ENCODE measurements around the gene MRPL54. TPM values are rescaled to one million over a fixed set of nuclear protein-coding genes. Genes with fewer than 3 reads are reported as not detected.

Gene MRPL54
- total RNA-seq, result 98.0 and 99.6 TPM in 2 replicates

- Mint-ChIP-seq H3K36me3 (ENCODE audit: low read depth) (peaks cover 31% of the 10 kb centered on the region), H3K27me3 (ENCODE audit: low read depth) (no peaks in the 10 kb centered on the region), H3K9me3 (no peaks in the 10 kb centered on the region), H3K4me3 (ENCODE audit: low read depth) (peak within 1 kb of the TSS; percentile 100), H3K27ac (peak within 1 kb of the TSS; percentile 99), H3K4me1 (ENCODE audit: low read depth) (peaks cover 16% of the 10 kb centered on the region)
- peak; percentile 100 for DNase-seq (ENCODE audit: low spot score)
- intact Hi-C loops (cut with micrococcal nuclease), result loop anchor here (2.0 to 10.0 kb wide), 4 partner anchors 50 to 575 kb away; partner anchors contain the start of genes ANKRD24, EEF2, NCLN and SIRT6
Observed at GRCh38 chr19:3762501-3763459, at the start of gene MRPL54. TSS of gene MRPL54 (plus strand) at chr19:3762682. CDS start at chr19:3762701, 19 bp downstream.

GRCh38 chr19:3716147-3716668 is 46.3 kb upstream of the MRPL54 start:
- Mint-ChIP-seq H3K4me3 (ENCODE audit: low read depth) (no peak overlapping the region), H3K27me3 (ENCODE audit: low read depth) (peaks cover 14% of the 10 kb centered on the region), H3K4me1 (ENCODE audit: low read depth) (no peaks in the 10 kb centered on the region), H3K27ac (no peak overlapping the region), H3K36me3 (ENCODE audit: low read depth) (no peaks in the 10 kb centered on the region), H3K9me3 (no peaks in the 10 kb centered on the region)
- DNase-seq (ENCODE audit: low spot score), result no peak
- intact Hi-C loops (cut with micrococcal nuclease), result no loop called here

DNA sequence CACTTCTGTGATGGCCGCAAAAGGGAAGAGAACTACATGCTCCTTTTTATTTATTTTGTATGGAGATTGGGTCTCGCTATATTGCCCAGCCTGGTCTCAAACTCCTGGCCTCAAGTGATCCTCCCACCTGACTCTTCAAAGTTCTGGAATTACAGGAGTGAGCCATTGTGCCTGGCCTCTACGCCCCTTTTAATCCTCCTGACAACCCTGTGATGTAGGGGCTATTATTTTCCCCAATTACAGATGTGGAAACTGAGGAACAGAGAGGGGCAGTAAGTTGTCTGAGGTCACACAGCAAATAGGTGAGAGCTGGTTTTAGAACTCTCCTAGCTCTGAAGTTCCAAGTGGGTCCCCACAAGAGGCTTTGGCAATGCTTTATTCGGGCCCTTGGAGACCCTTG is 42.6 kb upstream of the MRPL54 start:
- H3K27me3 Mint-ChIP-seq (ENCODE audit: low read depth), result peaks cover 23% of the 10 kb centered on the region
- H3K4me1 Mint-ChIP-seq (ENCODE audit: low read depth), result no peaks in the 10 kb centered on the region
- H3K9me3 Mint-ChIP-seq, result no peaks in the 10 kb centered on the region
- H3K27ac Mint-ChIP-seq, result no peak overlapping the region
- no peaks in the 10 kb centered on the region for H3K36me3 Mint-ChIP-seq (ENCODE audit: low read depth)
- intact Hi-C loops (cut with micrococcal nuclease), result no loop called here
- no peak overlapping the region for H3K4me3 Mint-ChIP-seq (ENCODE audit: low read depth)
- no peak for DNase-seq (ENCODE audit: low spot score)

- no peaks in the 10 kb centered on the region for H3K4me1 Mint-ChIP-seq (ENCODE audit: low read depth)
- H3K27me3 Mint-ChIP-seq (ENCODE audit: low read depth), result peaks cover 23% of the 10 kb centered on the region
- H3K4me3 Mint-ChIP-seq (ENCODE audit: low read depth), result no peak overlapping the region
- H3K9me3 Mint-ChIP-seq, result no peaks in the 10 kb centered on the region
- no peak overlapping the region for H3K27ac Mint-ChIP-seq
- no peaks in the 10 kb centered on the region for H3K36me3 Mint-ChIP-seq (ENCODE audit: low read depth)
- DNase-seq (ENCODE audit: low spot score), result no peak
- intact Hi-C loops (cut with micrococcal nuclease), result no loop called here
Observed at GRCh38 chr19:3720349-3720917, 42.0 kb upstream of the MRPL54 start.

- DNase-seq (ENCODE audit: low spot score), result peak; percentile 81
- Mint-ChIP-seq H3K4me3 (ENCODE audit: low read depth) (no peak overlapping the region), H3K36me3 (ENCODE audit: low read depth) (no peaks in the 10 kb centered on the region), H3K27me3 (ENCODE audit: low read depth) (peaks cover 23% of the 10 kb centered on the region), H3K4me1 (ENCODE audit: low read depth) (no peaks in the 10 kb centered on the region), H3K9me3 (no peaks in the 10 kb centered on the region), H3K27ac (no peak overlapping the region)
- intact Hi-C loops (cut with micrococcal nuclease), result no loop called here
Observed at GRCh38 chr19:3721131-3721886, 41.2 kb upstream of the MRPL54 start.

GRCh38 chr19:3721887-3722442 is 40.5 kb upstream of the MRPL54 start:
- Mint-ChIP-seq H3K9me3 (no peaks in the 10 kb centered on the region), H3K36me3 (ENCODE audit: low read depth) (no peaks in the 10 kb centered on the region), H3K27ac (no peak overlapping the region), H3K27me3 (ENCODE audit: low read depth) (peaks cover 23% of the 10 kb centered on the region), H3K4me1 (ENCODE audit: low read depth) (no peaks in the 10 kb centered on the region), H3K4me3 (ENCODE audit: low read depth) (no peak overlapping the region)
- DNase-seq (ENCODE audit: low spot score), result no peak
- intact Hi-C loops (cut with micrococcal nuclease), result no loop called here

DNA sequence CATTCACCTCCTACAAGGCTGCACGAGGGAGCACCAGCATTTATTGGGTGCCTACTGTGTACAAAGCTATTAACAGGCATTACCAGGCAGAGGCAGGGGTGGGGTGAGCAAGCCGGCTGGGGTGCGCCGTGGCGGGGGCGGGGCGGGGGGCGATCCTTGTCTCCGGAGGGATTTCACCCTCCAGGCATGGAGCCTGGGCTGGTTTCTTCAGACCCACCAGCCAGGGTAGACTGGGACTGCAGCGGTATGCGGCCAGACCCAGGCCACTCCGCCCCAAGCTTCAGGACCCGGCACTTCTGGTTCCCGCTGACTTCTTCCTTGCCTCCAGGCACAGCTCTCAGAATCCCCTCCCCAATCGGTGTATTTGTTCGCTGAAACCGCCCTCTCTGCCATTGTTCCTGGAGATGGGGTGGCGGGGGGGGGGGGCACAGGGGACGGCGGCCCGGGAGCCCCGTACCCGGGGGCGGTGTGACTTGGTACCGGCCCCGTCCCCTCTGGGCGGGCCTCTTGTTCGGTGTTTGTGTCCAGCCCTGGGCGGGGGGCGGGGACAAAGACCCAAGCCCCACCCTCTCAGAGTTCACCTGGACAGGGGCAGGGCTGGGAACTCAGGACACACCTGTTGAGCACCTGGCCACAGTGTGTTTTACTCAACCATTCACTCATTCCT is 39.9 kb upstream of the MRPL54 start:
- H3K4me1 Mint-ChIP-seq (ENCODE audit: low read depth), result no peaks in the 10 kb centered on the region
- DNase-seq (ENCODE audit: low spot score), result no peak
- H3K36me3 Mint-ChIP-seq (ENCODE audit: low read depth), result no peaks in the 10 kb centered on the region
- no peak overlapping the region for H3K4me3 Mint-ChIP-seq (ENCODE audit: low read depth)
- H3K27ac Mint-ChIP-seq, result no peak overlapping the region
- peaks cover 23% of the 10 kb centered on the region for H3K27me3 Mint-ChIP-seq (ENCODE audit: low read depth)
- no peaks in the 10 kb centered on the region for H3K9me3 Mint-ChIP-seq
- intact Hi-C loops (cut with micrococcal nuclease), result no loop called here

DNA sequence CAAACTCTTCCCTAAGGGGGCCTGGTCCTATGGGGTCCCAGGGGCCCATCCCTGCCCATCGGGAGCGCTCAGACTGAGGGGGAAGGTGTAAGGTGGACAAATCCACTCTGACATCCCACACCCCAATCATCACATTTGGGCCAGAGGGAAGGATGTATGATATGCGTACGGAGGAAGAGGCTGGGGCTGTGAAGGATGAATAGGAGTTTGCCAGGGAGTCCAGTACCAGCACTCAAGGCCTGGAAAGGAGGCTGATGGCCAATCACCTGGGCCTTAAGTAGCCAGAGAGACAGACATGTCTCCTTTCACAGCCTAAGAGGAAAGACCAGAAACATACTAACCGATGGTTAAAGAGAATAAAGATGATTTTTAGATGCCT is 39.4 kb upstream of the MRPL54 start:
- Mint-ChIP-seq H3K36me3 (ENCODE audit: low read depth) (no peaks in the 10 kb centered on the region), H3K9me3 (no peaks in the 10 kb centered on the region), H3K4me3 (ENCODE audit: low read depth) (no peak overlapping the region), H3K27ac (no peak overlapping the region), H3K27me3 (ENCODE audit: low read depth) (peaks cover 23% of the 10 kb centered on the region), H3K4me1 (ENCODE audit: low read depth) (no peaks in the 10 kb centered on the region)
- intact Hi-C loops (cut with micrococcal nuclease), result no loop called here
- no peak for DNase-seq (ENCODE audit: low spot score)

GRCh38 chr19:3723883-3724282 is 38.6 kb upstream of the MRPL54 start:
- no peaks in the 10 kb centered on the region for H3K4me1 Mint-ChIP-seq (ENCODE audit: low read depth)
- no peaks in the 10 kb centered on the region for H3K36me3 Mint-ChIP-seq (ENCODE audit: low read depth)
- intact Hi-C loops (cut with micrococcal nuclease), result no loop called here
- H3K4me3 Mint-ChIP-seq (ENCODE audit: low read depth), result no peak overlapping the region
- H3K9me3 Mint-ChIP-seq, result no peaks in the 10 kb centered on the region
- DNase-seq (ENCODE audit: low spot score), result no peak
- peaks cover 23% of the 10 kb centered on the region for H3K27me3 Mint-ChIP-seq (ENCODE audit: low read depth)
- H3K27ac Mint-ChIP-seq, result no peak overlapping the region

DNA sequence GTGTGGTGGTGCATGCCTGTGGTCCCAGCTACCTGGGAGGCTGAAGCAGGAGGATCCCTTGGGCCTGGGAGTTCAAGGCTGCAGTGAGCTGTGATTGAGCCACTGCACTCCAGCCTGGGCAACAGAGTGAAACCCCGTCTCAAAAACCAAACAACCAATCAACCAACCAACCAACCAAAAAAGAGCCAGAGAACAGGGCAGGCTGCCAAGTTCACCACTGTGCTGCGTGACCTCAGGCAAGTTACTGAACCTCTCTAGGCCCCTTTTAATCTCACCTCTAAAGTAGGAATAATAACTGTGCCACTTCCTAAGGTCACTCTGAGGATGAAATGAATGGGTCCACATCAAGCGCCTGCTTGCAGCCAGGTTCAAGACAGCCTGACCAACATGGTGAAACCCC is 37.4 kb upstream of the MRPL54 start:
- no peak for DNase-seq (ENCODE audit: low spot score)
- intact Hi-C loops (cut with micrococcal nuclease), result no loop called here
- Mint-ChIP-seq H3K27ac (no peak overlapping the region), H3K36me3 (ENCODE audit: low read depth) (no peaks in the 10 kb centered on the region), H3K4me1 (ENCODE audit: low read depth) (no peaks in the 10 kb centered on the region), H3K9me3 (no peaks in the 10 kb centered on the region), H3K27me3 (ENCODE audit: low read depth) (peaks cover 21% of the 10 kb centered on the region), H3K4me3 (ENCODE audit: low read depth) (no peak overlapping the region)

- intact Hi-C loops (cut with micrococcal nuclease), result no loop called here
- H3K4me3 Mint-ChIP-seq (ENCODE audit: low read depth), result no peak overlapping the region
- no peaks in the 10 kb centered on the region for H3K9me3 Mint-ChIP-seq
- no peak overlapping the region for H3K27ac Mint-ChIP-seq
- peaks cover 19% of the 10 kb centered on the region for H3K27me3 Mint-ChIP-seq (ENCODE audit: low read depth)
- H3K36me3 Mint-ChIP-seq (ENCODE audit: low read depth), result no peaks in the 10 kb centered on the region
- no peaks in the 10 kb centered on the region for H3K4me1 Mint-ChIP-seq (ENCODE audit: low read depth)
- DNase-seq (ENCODE audit: low spot score), result no peak
Observed at GRCh38 chr19:3725640-3726310, 36.7 kb upstream of the MRPL54 start.

All from activated T-helper 2 cell treated with anti-CD3 and anti-CD28 coated beads, Interferon-gamma antibody, Interleukin-2, Interleukin-4, amounts not matched to agents 10 μg/mL and 5 μg/mL and 100 μg/mL, durations not matched to agents 14 hours and 24 hours and 36 hours (primary cell).